Kidney epithelial cell (primary cell): ENCODE data around the gene SAGE1. TPM values are rescaled to one million over a fixed set of nuclear protein-coding genes. Genes with fewer than 3 reads are reported as not detected.

Experiments
- DNase-seq: peaks from one replicate; pipeline ENCODE4 v3.0.0-alpha.2; 2010; ENCODE audit warnings: low read depth
- H3K27me3 ChIP-seq: 2 replicates; pipeline ENCODE4 v1.6.0; 2011; ENCODE audit warnings: low read length; ENCODE audit not compliant: control insufficient read depth, insufficient read depth
- H3K36me3 ChIP-seq: 2 replicates; pipeline ENCODE4 v1.5.1; 2011; ENCODE audit warnings: low read length; ENCODE audit not compliant: control insufficient read depth, insufficient read depth
- H3K4me3 ChIP-seq: 2 replicates; pipeline ENCODE4 v1.5.1; 2011; ENCODE audit warnings: low read depth, mild to moderate bottlenecking, control low read depth, low read length
- total RNA-seq: library from RNA; depleted of rRNA; stranded (reverse); fragments of >200 nt; gene quantifications from 2 replicates; pipeline ENCODE4 v1.2.3, GENCODE V29; 2015
- TF ChIP-seq, protein P1 (sequence below): IDR thresholded peaks from 2 replicates; pipeline ENCODE4 v1.5.1; 2011; ENCODE audit warnings: mild to moderate bottlenecking, moderate library complexity, low read length, control low read depth, inconsistent platforms; ENCODE audit not compliant: insufficient read depth, poor library complexity, severe bottlenecking

The SAGE1 gene
- total RNA-seq, 1 donor from 2014 or later: not detected

DNA sequence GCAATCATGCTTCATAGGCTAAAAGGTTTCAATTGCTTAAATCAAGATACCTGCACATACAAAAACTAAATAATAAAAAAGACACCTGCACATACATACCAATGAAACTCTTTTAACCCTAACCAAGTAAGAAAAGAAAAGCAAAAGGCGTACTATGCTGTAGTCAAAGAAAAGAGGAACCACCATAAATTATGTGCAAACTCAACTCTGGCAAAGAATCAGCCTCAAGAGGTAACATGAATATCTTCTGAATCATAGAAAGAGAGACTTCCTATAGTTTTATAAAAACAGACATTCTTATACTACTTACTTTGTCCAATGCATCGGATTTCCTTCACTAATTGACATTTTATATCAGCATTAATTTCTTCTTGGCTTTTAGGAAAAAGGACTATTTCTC, 51.0 kb downstream of the SAGE1 start:
- TF ChIP-seq, protein P1, sequence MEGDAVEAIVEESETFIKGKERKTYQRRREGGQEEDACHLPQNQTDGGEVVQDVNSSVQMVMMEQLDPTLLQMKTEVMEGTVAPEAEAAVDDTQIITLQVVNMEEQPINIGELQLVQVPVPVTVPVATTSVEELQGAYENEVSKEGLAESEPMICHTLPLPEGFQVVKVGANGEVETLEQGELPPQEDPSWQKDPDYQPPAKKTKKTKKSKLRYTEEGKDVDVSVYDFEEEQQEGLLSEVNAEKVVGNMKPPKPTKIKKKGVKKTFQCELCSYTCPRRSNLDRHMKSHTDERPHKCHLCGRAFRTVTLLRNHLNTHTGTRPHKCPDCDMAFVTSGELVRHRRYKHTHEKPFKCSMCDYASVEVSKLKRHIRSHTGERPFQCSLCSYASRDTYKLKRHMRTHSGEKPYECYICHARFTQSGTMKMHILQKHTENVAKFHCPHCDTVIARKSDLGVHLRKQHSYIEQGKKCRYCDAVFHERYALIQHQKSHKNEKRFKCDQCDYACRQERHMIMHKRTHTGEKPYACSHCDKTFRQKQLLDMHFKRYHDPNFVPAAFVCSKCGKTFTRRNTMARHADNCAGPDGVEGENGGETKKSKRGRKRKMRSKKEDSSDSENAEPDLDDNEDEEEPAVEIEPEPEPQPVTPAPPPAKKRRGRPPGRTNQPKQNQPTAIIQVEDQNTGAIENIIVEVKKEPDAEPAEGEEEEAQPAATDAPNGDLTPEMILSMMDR: no peak
- H3K4me3 ChIP-seq: no peak overlapping the region
- DNase-seq: no peak

DNA sequence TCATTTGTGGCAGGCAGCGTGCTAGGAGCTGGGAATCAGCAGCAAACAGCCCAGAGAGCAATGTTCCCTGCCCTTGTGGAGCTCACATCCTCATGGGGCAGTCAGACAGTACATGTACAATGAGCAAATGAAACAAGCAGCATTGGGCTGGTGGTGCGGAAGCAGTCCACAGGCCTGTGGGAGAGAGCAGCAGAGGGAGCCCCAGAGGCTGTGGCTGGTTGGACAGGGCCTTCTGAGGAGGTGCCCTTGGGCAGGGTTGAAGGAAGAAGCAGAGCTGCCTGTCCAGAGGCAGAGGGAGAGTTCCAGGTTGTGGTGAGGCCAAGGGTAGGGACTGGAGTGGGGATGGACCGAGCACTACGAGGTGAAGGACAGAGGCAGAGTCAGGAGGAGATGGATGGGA, 57.8 kb downstream of the SAGE1 start:
- Histone ChIP-seq H3K27me3 (no peaks in the 10 kb centered on the region), H3K4me3 (no peak overlapping the region), H3K36me3 (no peaks in the 10 kb centered on the region)
- DNase-seq: no peak
- TF ChIP-seq, protein P1: no peak

More for the DNA sequence above, 51.0 kb downstream of the SAGE1 start:
- no peaks in the 10 kb centered on the region for H3K27me3 ChIP-seq
- no peaks in the 10 kb centered on the region for H3K36me3 ChIP-seq

Other genes starting within 250 kb of the SAGE1 start
- not detected in 2 replicates for gene CT45A1, start 180.1 kb upstream of the SAGE1 start, total RNA-seq
- gene CT45A3, start 125.5 kb upstream of the SAGE1 start, total RNA-seq: not detected in 2 replicates
- not detected in 2 replicates for gene CT45A5, start 108.2 kb upstream of the SAGE1 start, total RNA-seq
- not detected in 2 replicates for gene CT45A6, start 90.9 kb upstream of the SAGE1 start, total RNA-seq
- gene CT45A2, start 73.7 kb upstream of the SAGE1 start, total RNA-seq: not detected in 2 replicates
- not detected in 2 replicates for gene CT45A7, start 56.4 kb upstream of the SAGE1 start, total RNA-seq
- not detected in 2 replicates for gene CT45A8, start 39.2 kb upstream of the SAGE1 start, total RNA-seq
- not detected in 2 replicates for gene CT45A9, start 21.9 kb upstream of the SAGE1 start, total RNA-seq
- gene CT45A10, start 272 bp upstream of the SAGE1 start, total RNA-seq: not detected in 2 replicates
- gene MMGT1, start 80.3 kb downstream of the SAGE1 start, total RNA-seq: 24.4 TPM in 2 replicates
- 14.8 and 19.6 TPM in 2 replicates for gene SLC9A6, start 91.7 kb downstream of the SAGE1 start, total RNA-seq